Tracheal epithelial cell (primary cell): ENCODE results near the gene MAPKAP1. TPM values are rescaled to one million over a fixed set of nuclear protein-coding genes. Genes with fewer than 3 reads are reported as not detected.

ENCODE experiments used
- total RNA-seq: library from RNA; depleted of rRNA; stranded (reverse); fragments of >200 nt; gene quantifications from 2 replicates; pipeline ENCODE4 v1.2.1, GENCODE V29; 2014

Gene MAPKAP1
- 76.6 and 86.3 TPM in 2 replicates for total RNA-seq

GRCh38 chr9:125706651-125707471 is at the start of gene MAPKAP1:
Gene MAPKAP1, minus strand, starts transcription at chr9:125707208. Its CDS starts 34,634 bp downstream, at chr9:125672574.

DNA sequence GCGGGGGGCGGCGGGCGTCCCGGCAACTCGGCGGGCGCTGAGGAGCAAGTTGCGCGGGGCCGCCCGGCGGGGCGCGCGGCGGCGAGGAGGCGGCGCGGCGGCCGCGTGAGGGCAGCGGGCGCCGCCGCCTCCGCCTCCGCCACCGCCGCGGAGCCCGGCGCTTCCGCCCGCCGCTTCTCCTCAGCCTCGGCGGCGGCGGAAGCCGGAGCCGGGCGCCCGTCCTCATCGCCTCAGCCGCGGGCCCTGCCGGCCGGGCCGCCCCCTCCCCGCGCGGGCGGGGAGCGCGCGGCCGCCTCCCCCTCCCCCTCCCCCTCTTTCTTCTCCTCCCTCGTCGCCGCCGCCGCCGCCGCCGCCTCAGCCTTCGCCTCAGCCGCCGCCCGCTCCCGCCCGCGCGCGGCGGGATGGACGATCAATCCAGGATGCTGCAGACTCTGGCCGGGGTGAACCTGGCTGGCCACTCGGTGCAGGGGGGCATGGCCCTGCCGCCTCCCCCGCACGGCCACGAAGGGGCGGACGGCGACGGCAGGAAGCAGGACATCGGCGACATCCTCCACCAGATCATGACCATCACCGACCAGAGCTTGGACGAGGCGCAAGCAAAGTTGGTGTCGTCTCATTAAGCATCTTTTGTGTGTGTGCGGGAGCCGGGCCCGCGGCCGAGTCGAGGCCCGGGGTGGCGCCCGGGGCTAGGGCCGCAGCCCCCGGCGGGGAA is 40.2 kb upstream of the MAPKAP1 start, which contains the start of gene PBX3:
Gene PBX3 (plus strand): TSS at position 321 of the 712 bp plus-strand sequence.

Other genes starting within 250 kb of the MAPKAP1 start
- 8.7 and 9.2 TPM in 2 replicates for gene PBX3, start 40.2 kb upstream of the MAPKAP1 start, total RNA-seq